Keratinocyte (primary cell): ENCODE measurements around the gene COL6A2. TPM values are rescaled to one million over a fixed set of nuclear protein-coding genes. Genes with fewer than 3 reads are reported as not detected.

Experiments used
- DNase-seq: peaks from one replicate; pipeline ENCODE4 v3.0.0-alpha.2; 2011; ENCODE audit warnings: low read depth, missing footprints, low spot score
- FAIRE-seq: peaks from 2 replicates; lab custom pipeline; 2011; peaks lifted over from hg19 to GRCh38; lab: Jason Lieb, UNC
- H2AFZ ChIP-seq: 2 replicates; pipeline ENCODE4 v1.6.0; 2012; ENCODE audit warnings: low read length, control low read depth, inconsistent platforms; ENCODE audit not compliant: control insufficient read depth
- H3K27ac ChIP-seq: 2 replicates; pipeline ENCODE4 v1.5.1; 2011; ENCODE audit warnings: low read length; ENCODE audit not compliant: control insufficient read depth, insufficient read depth
- H3K27me3 ChIP-seq: 3 replicates; pipeline ENCODE4 v1.6.0; 2011; ENCODE audit warnings: low read length; ENCODE audit not compliant: control insufficient read depth, insufficient read depth; ENCODE audit errors: extremely low read depth
- H3K36me3 ChIP-seq, 2 experiments: 2 replicates in 1 of 2; 3 replicates in 1 of 2; pipeline ENCODE4 v1.5.1; 2011; ENCODE audit warnings: low read length in 2 of 2, mild to moderate bottlenecking in 1 of 2; ENCODE audit not compliant: control insufficient read depth in 2 of 2, insufficient read depth in 2 of 2; ENCODE audit errors: extremely low read depth in 1 of 2
- H3K4me1 ChIP-seq: 3 replicates; pipeline ENCODE4 v1.5.1; 2011; ENCODE audit warnings: low read length; ENCODE audit not compliant: control insufficient read depth, insufficient read depth; ENCODE audit errors: extremely low read depth
- H3K4me2 ChIP-seq: 3 replicates; pipeline ENCODE4 v1.6.0; 2011; ENCODE audit warnings: low read depth, low read length; ENCODE audit not compliant: control insufficient read depth, insufficient read depth; ENCODE audit errors: extremely low read depth
- H3K4me3 ChIP-seq, 3 experiments: fragments of 200-600 bp in 1 of 3; sonication (generic) in 1 of 3; 2 replicates in 2 of 3; 3 replicates in 1 of 3; pipeline ENCODE4 v1.5.1; 2011 to 2016; ENCODE audit warnings: low read length in 3 of 3, mild to moderate bottlenecking in 3 of 3, control low read depth in 2 of 3, inconsistent platforms in 1 of 3, low read depth in 1 of 3, mixed read lengths in 1 of 3, mixed run types in 1 of 3, moderate library complexity in 1 of 3; ENCODE audit not compliant: control insufficient read depth in 2 of 3, insufficient read depth in 2 of 3; ENCODE audit errors: extremely low read depth in 1 of 3
- H3K79me2 ChIP-seq: 2 replicates; pipeline ENCODE4 v1.6.0; 2012; ENCODE audit warnings: low read length; ENCODE audit not compliant: control insufficient read depth, insufficient read depth
- H3K9ac ChIP-seq: 3 replicates; pipeline ENCODE4 v1.6.0; 2011; ENCODE audit warnings: low read length; ENCODE audit not compliant: control insufficient read depth, insufficient read depth; ENCODE audit errors: extremely low read depth
- H3K9me1 ChIP-seq: 3 replicates; pipeline ENCODE4 v1.6.0; 2011; ENCODE audit warnings: low read length; ENCODE audit not compliant: control insufficient read depth, insufficient read depth; ENCODE audit errors: extremely low read depth
- H3K9me3 ChIP-seq: 2 replicates; pipeline ENCODE4 v1.5.1; 2012; ENCODE audit warnings: low read depth, low read length; ENCODE audit not compliant: control insufficient read depth
- H4K20me1 ChIP-seq: 3 replicates; pipeline ENCODE4 v1.6.0; 2011; ENCODE audit warnings: low read length; ENCODE audit not compliant: control insufficient read depth, insufficient read depth; ENCODE audit errors: extremely low read depth
- CTCF ChIP-seq, 3 experiments: IDR thresholded peaks in 1 of 3; conservative IDR thresholded peaks in 1 of 3; optimal IDR thresholded peaks in 1 of 3; 2 replicates in 2 of 3; 3 replicates in 1 of 3; pipeline versions ENCODE3 to v1.5.1; 2011; ENCODE audit warnings: low read length in 3 of 3, mild to moderate bottlenecking in 3 of 3, moderate library complexity in 2 of 3, control low read depth in 1 of 3, inconsistent platforms in 1 of 3; ENCODE audit not compliant: insufficient read depth in 2 of 3; ENCODE audit errors: extremely low read depth in 1 of 3
- EZH2 ChIP-seq: IDR thresholded peaks from one replicate; pipeline ENCODE4 v1.6.1; 2012; ENCODE audit warnings: inconsistent platforms, mild to moderate bottlenecking, low read length, moderate library complexity
- dilution Hi-C: fragments of 300-500 bp; cut with MboI; formaldehyde crosslinking; loops from one replicate; pipeline ENCODE4 v1.7.0; 2020; ENCODE audit warnings: low sequenced_read_pairs; ENCODE audit not compliant: extremely low pct_ligation_motif_present
- polyA plus RNA-seq, 5 experiments: library from polyadenylated mRNA; depleted of rRNA in 3 of 5; stranded (reverse) in 3 of 5; stranded (forward) in 1 of 5; unstranded in 1 of 5; fragments of >200 nt; gene quantifications; 1 replicate in 1 of 5; 2 replicates in 3 of 5; 3 replicates in 1 of 5; pipeline versions ENCODE4 v1.2.1 to v1.2.3, GENCODE V29; 2011 to 2012; ENCODE audit warnings: missing spikeins in 2 of 5, low read depth in 1 of 5, low replicate concordance in 1 of 5

The COL6A2 gene
- polyA plus RNA-seq, 1 donor (not counting 4 experiments of a cell fraction or from before 2014, with no cell fraction given), result 0.03 TPM

GRCh38 chr21:46150491-46151121 is 52.7 kb downstream of the COL6A2 start:
- dilution Hi-C loops, result no loop called here
- H4K20me1 ChIP-seq, result no peaks in the 10 kb centered on the region
- no peak overlapping the region for H2AFZ ChIP-seq
- DNase-seq, result no peak
- no peaks in the 10 kb centered on the region for H3K9me1 ChIP-seq
- H3K9me3 ChIP-seq, result no peaks in the 10 kb centered on the region
- no peaks in the 10 kb centered on the region for H3K4me1 ChIP-seq
- H3K9ac ChIP-seq, result no peak overlapping the region
- H3K4me2 ChIP-seq, result no peak overlapping the region
- no peak for TF ChIP-seq EZH2
- H3K4me3 ChIP-seq, result no peak overlapping the region
- H3K79me2 ChIP-seq, result no peaks in the 10 kb centered on the region
- H3K27ac ChIP-seq, result no peak overlapping the region
- no peak for FAIRE-seq
- H3K36me3 ChIP-seq, result no peaks in the 10 kb centered on the region
- no peaks in the 10 kb centered on the region for H3K27me3 ChIP-seq

GRCh38 chr21:46151261-46151988 is 53.5 kb downstream of the COL6A2 start:
- TF ChIP-seq CTCF (optimal IDR thresholded peaks at IDR 0.05 in 1 of 3, IDR thresholded peaks at IDR 0.05 in 1 of 3, conservative IDR thresholded peaks at IDR 0.05 in 1 of 3; ENCODE audit: extremely low read depth in 1 of 3, insufficient read depth in 2 of 3, low read length in 3 of 3) (no peak), EZH2 (no peak)
- Histone ChIP-seq H3K4me3 (no peak overlapping the region), H3K36me3 (no peaks in the 10 kb centered on the region), H3K4me1 (no peaks in the 10 kb centered on the region), H3K9me1 (no peaks in the 10 kb centered on the region), H3K9ac (no peak overlapping the region), H3K27ac (no peak overlapping the region), H4K20me1 (no peaks in the 10 kb centered on the region), H3K9me3 (no peaks in the 10 kb centered on the region), H3K4me2 (no peak overlapping the region), H2AFZ (no peak overlapping the region), H3K79me2 (no peaks in the 10 kb centered on the region), H3K27me3 (no peaks in the 10 kb centered on the region)
- no peak for FAIRE-seq
- no peak for DNase-seq
- dilution Hi-C loops, result no loop called here
